ENCODE results near the gene ZNF692.

ZNF692 gene

DNA sequence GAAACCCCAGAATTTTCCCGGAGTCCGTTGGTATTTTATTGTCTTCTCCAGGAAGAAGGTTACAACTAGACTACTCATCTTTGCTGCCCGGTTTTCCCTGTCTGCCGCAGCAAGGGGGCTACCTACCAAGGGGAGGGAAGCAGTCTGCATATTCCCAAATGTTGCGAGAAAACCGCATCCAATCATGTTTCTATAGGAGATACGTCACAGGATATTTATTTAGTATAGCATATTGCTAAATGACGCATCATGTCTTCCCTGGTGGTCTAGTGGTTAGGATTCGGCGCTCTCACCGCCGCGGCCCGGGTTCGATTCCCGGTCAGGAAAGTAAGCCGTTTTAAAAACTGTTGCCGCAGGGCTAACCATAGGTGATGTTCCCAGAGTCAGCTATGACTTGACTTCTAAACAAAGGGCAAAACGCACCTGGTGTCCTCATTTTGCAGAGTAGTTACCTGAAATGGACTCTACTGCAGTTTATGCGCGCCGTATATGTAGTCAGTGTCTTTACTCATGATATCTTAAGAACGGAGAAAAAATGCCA, 15.2 kb upstream of the ZNF692 start:
- peak overlapping the region; percentile 60 for H3K4me3 ChIP-seq (ENCODE audit: low read depth, low read length)
- TF ChIP-seq, protein P1, sequence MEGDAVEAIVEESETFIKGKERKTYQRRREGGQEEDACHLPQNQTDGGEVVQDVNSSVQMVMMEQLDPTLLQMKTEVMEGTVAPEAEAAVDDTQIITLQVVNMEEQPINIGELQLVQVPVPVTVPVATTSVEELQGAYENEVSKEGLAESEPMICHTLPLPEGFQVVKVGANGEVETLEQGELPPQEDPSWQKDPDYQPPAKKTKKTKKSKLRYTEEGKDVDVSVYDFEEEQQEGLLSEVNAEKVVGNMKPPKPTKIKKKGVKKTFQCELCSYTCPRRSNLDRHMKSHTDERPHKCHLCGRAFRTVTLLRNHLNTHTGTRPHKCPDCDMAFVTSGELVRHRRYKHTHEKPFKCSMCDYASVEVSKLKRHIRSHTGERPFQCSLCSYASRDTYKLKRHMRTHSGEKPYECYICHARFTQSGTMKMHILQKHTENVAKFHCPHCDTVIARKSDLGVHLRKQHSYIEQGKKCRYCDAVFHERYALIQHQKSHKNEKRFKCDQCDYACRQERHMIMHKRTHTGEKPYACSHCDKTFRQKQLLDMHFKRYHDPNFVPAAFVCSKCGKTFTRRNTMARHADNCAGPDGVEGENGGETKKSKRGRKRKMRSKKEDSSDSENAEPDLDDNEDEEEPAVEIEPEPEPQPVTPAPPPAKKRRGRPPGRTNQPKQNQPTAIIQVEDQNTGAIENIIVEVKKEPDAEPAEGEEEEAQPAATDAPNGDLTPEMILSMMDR (IDR thresholded peaks at IDR 0.05; ENCODE audit: borderline replicate concordance, insufficient read depth, low read depth, low read length), result no peak

DNA sequence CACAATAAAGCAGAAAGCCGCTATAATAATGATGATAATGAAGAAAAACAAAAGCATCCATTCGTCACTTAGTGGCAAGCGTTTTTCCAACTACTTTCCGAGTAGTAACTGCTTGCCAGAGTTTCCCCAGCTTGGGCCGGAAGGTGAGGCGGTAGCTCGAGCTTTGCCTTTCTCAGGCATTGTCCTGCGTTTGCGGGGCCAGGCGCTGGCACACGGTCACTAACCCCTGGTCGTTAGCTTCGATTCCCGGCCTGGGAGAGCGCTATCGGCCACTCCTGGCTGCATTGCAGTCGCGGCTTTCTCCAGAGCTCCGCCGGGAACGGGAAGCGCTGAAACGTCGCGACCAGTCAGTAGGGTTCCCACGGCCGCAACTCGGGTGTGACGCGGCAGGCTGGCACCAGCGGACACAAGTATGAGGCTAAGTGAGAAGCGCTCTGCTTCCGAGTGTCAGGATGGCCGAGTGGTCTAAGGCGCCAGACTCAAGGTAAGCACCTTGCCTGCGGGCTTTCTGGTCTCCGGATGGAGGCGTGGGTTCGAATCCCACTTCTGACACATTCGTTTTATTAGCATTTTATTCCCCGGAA, 14.6 kb upstream of the ZNF692 start:
- peak overlapping the region; percentile 60 for H3K4me3 ChIP-seq (ENCODE audit: low read depth, low read length)
- TF ChIP-seq, protein P1 (IDR thresholded peaks at IDR 0.05; ENCODE audit: borderline replicate concordance, insufficient read depth, low read depth, low read length), result no peak

DNA sequence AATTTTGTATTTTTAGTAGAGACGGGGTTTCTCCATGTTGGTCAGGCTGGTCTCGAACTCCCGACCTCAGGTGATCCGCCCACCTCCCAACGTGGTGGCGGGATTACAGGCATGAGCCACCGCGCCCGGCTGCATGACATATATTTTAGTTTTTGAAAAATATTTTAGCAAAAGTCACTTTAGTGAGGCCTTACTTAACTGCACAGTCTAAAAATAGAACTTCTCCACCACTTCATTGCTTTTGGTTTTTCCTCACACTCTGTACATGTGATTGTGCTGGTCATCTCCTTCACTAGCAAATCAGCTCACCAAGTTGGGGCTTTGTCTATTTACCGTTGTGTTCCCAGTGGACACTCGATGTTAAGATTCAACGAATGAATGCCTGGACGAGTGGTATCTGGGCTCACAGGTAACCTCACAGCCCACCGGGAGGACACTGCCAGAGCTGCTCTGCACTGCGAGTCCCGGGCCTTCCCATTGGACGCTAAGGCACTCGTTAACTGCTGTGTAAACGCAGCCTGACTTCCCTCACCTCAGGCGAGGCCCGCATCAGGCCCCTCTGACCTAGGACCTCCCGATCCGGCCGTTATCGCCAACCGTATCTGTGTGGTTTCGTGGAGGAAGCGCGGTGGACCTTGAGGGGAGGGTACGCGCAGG, 14.0 kb upstream of the ZNF692 start:
- peak overlapping the region; percentile 60 for H3K4me3 ChIP-seq (ENCODE audit: low read depth, low read length)
- TF ChIP-seq, protein P1 (IDR thresholded peaks at IDR 0.05; ENCODE audit: borderline replicate concordance, insufficient read depth, low read depth, low read length), result no peak

DNA sequence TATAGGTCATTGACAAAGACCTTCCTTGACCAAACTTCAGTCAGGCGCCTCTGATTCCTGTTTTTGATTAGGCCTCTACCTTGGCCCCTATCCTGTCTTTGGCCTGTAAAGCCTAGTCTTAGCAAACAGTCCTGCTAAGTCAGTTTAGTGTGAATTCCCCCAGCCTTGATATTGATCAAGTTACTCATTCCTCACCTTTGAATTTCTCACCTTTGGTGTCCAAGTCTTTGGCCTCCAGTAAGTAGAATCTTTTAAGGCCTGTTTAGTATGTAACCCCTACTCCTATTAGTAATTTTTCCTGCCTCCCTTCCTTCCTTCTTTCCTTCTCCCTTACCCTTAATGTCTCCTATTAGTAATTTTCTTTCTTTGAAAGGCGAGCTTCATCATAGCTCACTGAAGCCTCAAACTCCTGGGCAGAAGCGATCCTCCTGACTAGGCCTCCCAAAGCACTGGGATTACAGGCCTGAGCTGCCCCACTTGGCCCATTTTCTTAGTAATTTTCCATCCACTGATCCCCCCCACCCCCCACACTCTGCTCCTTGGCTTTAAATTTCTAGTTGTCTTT, 13.0 kb upstream of the ZNF692 start:
- no peak overlapping the region for H3K4me3 ChIP-seq (ENCODE audit: low read depth, low read length)
- TF ChIP-seq, protein P1 (IDR thresholded peaks at IDR 0.05; ENCODE audit: borderline replicate concordance, insufficient read depth, low read depth, low read length), result no peak

DNA sequence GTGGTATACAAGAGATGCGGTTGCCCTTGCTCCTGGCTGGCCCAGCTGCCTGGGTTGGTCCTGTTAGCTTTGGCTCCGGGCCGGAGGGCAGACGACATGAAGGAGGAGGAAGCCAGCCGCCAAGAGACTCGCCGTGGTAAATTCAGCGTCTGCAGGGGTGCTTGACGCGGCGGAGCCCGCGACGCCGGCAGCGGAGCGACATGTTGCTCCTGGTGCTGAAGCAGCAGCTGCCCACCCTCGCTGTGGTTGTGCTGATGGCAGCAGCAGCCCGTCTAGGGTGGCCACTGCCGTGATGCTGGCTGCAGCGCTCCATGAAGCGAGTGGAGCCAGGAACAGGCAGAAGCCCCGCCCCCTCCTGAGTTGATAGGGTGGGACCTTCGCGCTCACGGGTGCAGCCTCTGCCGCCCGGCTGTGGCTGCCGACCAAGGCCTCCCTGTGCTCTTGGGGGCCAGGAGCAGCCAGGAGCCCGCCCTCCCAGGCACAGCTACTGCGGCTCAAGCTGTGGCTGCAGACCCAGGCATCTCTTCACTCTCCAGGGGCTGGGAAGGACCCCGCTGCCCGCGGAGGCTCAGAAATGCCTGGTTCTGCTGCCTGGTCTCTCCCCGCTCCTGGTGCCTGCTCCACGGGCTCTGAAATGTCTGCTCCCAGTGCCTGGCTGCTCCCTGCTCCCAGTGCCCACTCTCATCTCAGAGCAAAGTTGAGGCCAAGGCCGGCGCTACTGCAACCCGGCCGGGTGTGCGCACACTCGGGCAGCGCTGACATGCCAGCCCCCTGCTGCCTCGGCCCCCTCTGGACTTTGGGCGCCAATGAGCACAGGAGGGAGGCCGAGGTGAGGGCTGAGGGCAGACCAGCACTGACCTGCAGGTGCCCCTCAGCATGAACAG, 4.4 kb upstream of the ZNF692 start:
- H3K4me3 ChIP-seq (ENCODE audit: low read depth, low read length), result peak overlapping the region; percentile 76
- TF ChIP-seq, protein P1 (IDR thresholded peaks at IDR 0.05; ENCODE audit: borderline replicate concordance, insufficient read depth, low read depth, low read length), result no peak

DNA sequence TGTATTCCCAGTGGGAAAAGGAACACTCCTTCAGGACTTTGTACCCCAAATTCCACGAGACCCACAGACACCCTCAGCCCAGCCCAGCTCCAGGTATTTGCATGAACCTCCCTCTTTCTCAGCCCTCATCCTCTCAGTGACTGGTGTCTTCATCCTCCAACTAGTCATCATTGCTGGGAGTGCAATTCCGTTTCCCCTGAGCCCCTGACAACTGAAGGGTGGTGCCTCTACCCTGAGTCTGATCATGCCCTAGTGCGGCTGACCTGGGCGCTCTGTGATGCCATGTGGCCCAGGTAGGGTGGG, 3.8 kb upstream of the ZNF692 start:
- TF ChIP-seq, protein P1 (IDR thresholded peaks at IDR 0.05; ENCODE audit: borderline replicate concordance, insufficient read depth, low read depth, low read length), result no peak
- H3K4me3 ChIP-seq (ENCODE audit: low read depth, low read length), result peak overlapping the region; percentile 76

Data from GM12875 (cell line).